H1 (cell line): ENCODE results near the gene TYRP1.

ENCODE experiments used
- CHD1 ChIP-seq: IDR thresholded peaks from 2 replicates; pipeline ENCODE4 v1.6.1; 2012; ENCODE audit warnings: low read depth, low read length, improper control_type of control experiment
- MAFK ChIP-seq: IDR thresholded peaks from 2 replicates; pipeline ENCODE4 v1.6.1; 2012; ENCODE audit warnings: low read depth, mild to moderate bottlenecking, improper control_type of control experiment, low read length
- POLR2A ChIP-seq, 2 experiments: IDR thresholded peaks; 1 replicate in 1 of 2; 2 replicates in 1 of 2; pipeline ENCODE4 v1.6.1; 2011; ENCODE audit warnings: low read depth in 2 of 2, low read length in 2 of 2, mild to moderate bottlenecking in 2 of 2; ENCODE audit errors: control extremely low read depth in 1 of 2
- RAD21 ChIP-seq, 2 experiments: IDR thresholded peaks in 1 of 2; conservative IDR thresholded peaks in 1 of 2; 2 replicates each; pipeline ENCODE4 v1.6.1; 2011; ENCODE audit warnings: low read depth in 2 of 2, low read length in 2 of 2, improper control_type of control experiment in 1 of 2, inconsistent platforms in 1 of 2, mild to moderate bottlenecking in 1 of 2, moderate library complexity in 1 of 2
- RFX5 ChIP-seq: IDR thresholded peaks from 2 replicates; pipeline ENCODE4 v1.6.1; 2011; ENCODE audit warnings: low read depth, low read length, improper control_type of control experiment, borderline replicate concordance
- TCF12 ChIP-seq: IDR thresholded peaks from 2 replicates; pipeline ENCODE4 v1.6.1; 2011; ENCODE audit warnings: low read depth, mild to moderate bottlenecking, low read length
- ZNF274 ChIP-seq: IDR thresholded peaks from 2 replicates; pipeline ENCODE4 v1.7.0; 2012; ENCODE audit warnings: low read length, borderline replicate concordance; ENCODE audit errors: extremely low read depth
- TF ChIP-seq, protein P1 (sequence below), 3 experiments: IDR thresholded peaks; 1 replicate in 2 of 3; 2 replicates in 1 of 3; pipeline versions ENCODE4 v1.5.1 to v1.6.1; 2011; ENCODE audit warnings: low read length in 3 of 3, mild to moderate bottlenecking in 3 of 3, inconsistent platforms in 2 of 3, low read depth in 1 of 3, moderate library complexity in 1 of 3; ENCODE audit not compliant: insufficient read depth in 1 of 3; ENCODE audit errors: control extremely low read depth in 1 of 3

DNA sequence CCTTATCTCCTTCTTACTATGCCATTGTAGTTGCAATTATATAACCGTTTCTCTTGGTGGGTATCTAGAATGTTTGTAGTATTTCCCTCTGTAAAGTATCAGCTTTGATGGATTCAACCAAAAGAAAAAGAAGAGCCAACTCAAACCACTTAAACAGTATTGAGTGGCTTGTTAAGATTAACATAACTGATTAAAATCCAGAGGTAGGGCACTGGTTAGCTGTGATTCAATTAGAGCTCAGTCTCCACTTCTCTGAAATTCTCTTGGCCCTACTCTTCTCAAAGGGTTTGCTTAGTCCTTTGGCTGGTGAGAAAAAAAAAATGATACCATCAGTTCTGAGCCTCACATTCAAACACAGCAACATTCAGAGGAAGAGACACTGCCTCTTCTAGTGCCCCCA lies 37.0 kb downstream of the TYRP1 start:
- TF ChIP-seq RFX5 (no peak), MAFK (no peak), POLR2A (IDR thresholded peaks at IDR 0.05; ENCODE audit: control extremely low read depth in 1 of 2, low read depth in 2 of 2, low read length in 2 of 2) (no peak), RAD21 (IDR thresholded peaks at IDR 0.05 in 1 of 2, conservative IDR thresholded peaks at IDR 0.05 in 1 of 2; ENCODE audit: low read depth in 2 of 2, low read length in 2 of 2) (no peak), TCF12 (no peak), ZNF274 (no peak), CHD1 (no peak)
- TF ChIP-seq, protein P1, sequence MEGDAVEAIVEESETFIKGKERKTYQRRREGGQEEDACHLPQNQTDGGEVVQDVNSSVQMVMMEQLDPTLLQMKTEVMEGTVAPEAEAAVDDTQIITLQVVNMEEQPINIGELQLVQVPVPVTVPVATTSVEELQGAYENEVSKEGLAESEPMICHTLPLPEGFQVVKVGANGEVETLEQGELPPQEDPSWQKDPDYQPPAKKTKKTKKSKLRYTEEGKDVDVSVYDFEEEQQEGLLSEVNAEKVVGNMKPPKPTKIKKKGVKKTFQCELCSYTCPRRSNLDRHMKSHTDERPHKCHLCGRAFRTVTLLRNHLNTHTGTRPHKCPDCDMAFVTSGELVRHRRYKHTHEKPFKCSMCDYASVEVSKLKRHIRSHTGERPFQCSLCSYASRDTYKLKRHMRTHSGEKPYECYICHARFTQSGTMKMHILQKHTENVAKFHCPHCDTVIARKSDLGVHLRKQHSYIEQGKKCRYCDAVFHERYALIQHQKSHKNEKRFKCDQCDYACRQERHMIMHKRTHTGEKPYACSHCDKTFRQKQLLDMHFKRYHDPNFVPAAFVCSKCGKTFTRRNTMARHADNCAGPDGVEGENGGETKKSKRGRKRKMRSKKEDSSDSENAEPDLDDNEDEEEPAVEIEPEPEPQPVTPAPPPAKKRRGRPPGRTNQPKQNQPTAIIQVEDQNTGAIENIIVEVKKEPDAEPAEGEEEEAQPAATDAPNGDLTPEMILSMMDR (IDR thresholded peaks at IDR 0.05; ENCODE audit: control extremely low read depth in 1 of 3, insufficient read depth in 1 of 3, low read depth in 1 of 3, low read length in 3 of 3) = no peak
